Measurements from ENCODE around the gene CHST1. TPM values are rescaled to one million over a fixed set of nuclear protein-coding genes. Genes with fewer than 3 reads are reported as not detected.
A peak's percentile ranks its signal among the peaks of the same experiment; 100 is the strongest.

CHST1 gene
- total and polyA plus RNA-seq, 10 of the 15 experiments (the other 5 are each of a cell fraction or from before 2014, with no cell fraction given) = not detected

DNA sequence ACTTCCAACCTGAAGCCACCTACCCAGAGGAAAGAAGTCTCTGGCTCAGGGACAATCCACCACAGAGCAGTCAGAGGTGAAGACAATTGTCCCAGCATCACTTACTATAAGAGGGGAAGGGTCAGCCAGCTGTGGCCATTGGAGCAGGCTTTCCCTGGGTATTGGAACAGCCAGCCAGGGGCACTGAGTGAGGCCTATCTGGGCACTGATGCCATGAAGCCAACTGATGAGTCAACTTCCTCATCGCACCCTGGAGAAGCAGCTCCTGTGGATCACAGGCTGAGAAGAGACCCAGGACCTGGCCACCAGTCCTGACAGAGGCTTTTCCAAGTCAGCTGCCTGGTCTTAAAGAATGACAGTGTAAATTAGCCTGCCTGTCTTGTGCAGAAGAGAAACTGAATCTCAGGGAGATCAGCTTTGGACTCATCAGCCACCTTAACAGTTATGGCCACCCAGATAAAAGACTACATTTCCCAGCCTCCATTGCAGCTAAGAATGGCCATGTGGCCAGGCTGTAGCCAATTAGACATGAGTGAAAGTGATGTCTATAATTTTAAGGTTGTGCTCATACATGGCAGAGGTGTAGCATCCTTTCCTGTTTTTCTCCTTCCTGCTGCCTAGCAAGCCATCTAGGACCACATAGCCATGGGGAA lies 19.0 kb downstream of the CHST1 start:
- H2AFZ ChIP-seq (ENCODE audit: control insufficient read depth, low read depth, low read length) = no peak overlapping the region
- H4K20me1 ChIP-seq (ENCODE audit: control insufficient read depth, insufficient read depth) = no peaks in the 10 kb centered on the region
- FAIRE-seq (no peak), ATAC-seq (peak; percentile 91), DNase-seq (ENCODE audit: low read depth, low spot score) (peak; percentile 7)
- 53% methylated on average over 1 of the region's 1 CpG for WGBS (ENCODE audit: insufficient coverage, insufficient replicate concordance, low lambda C conversion rate, missing lambda C conversion rate)
- no peak overlapping the region for H3K4me2 ChIP-seq (ENCODE audit: control insufficient read depth, insufficient read depth)
- intact Hi-C loops (cut with micrococcal nuclease; ENCODE audit: unreplicated experiment) (no loop called here), in situ Hi-C loops (cut with MboI) (no loop called here)
- no peaks in the 10 kb centered on the region for H3K79me2 ChIP-seq (ENCODE audit: control insufficient read depth, insufficient read depth, low read length)
- no peak overlapping the region for H3K4me3 ChIP-seq
- ChIA-PET SMC1A (ENCODE audit: uncharacterized antibody, unreplicated experiment) (no interaction called here), RAD21 (ENCODE audit: unreplicated experiment) (no interaction called here), POLR2A (no interaction called here), CTCF (interaction anchor here (0.6 to 3.6 kb wide), 3 partner anchors 9 to 1153 kb away, joined by 3 to 36 read pairs (median 4); no protein-coding TSS in a partner anchor)
- H3K36me3 ChIP-seq (ENCODE audit: control insufficient read depth in 2 of 2, insufficient read depth in 2 of 2, low read length in 1 of 2) = no peaks in the 10 kb centered on the region
- no peak overlapping the region for H3K9ac ChIP-seq (ENCODE audit: control insufficient read depth, insufficient read depth, low read length)
- H3K4me1 ChIP-seq (ENCODE audit: control insufficient read depth, insufficient read depth, low read length) = no peaks in the 10 kb centered on the region
- peaks cover 0 to 4% of the 10 kb centered on the region in 2 experiments; a peak in 1 of 4 replicates for H3K27me3 ChIP-seq (replicated peaks in 1 of 2; ENCODE audit: control insufficient read depth in 2 of 2, insufficient read depth in 2 of 2, low read length in 1 of 2)
- TF ChIP-seq HCFC1 (IDR thresholded peaks at IDR 0.05; ENCODE audit: low read length) (peak; percentile 67), SIX5 (IDR thresholded peaks at IDR 0.05; ENCODE audit: low read depth, low read length, severe bottlenecking) (peak; percentile 74), NFYB (IDR thresholded peaks at IDR 0.05; ENCODE audit: insufficient read depth, low read depth, low read length) (peak; percentile 93), RAD21 (IDR thresholded peaks at IDR 0.05; ENCODE audit: insufficient read depth, low read depth, low read length) (no peak), POLR2AphosphoS5 (IDR thresholded peaks at IDR 0.05; ENCODE audit: low read length) (no peak), RBBP5 (conservative IDR thresholded peaks at IDR 0.05) (no peak), RUNX3 (IDR thresholded peaks at IDR 0.05; ENCODE audit: low read length) (no peak), JUND (IDR thresholded peaks at IDR 0.05; ENCODE audit: low read depth, low read length) (no peak), YY1 (IDR thresholded peaks at IDR 0.05; ENCODE audit: low read depth, low read length) (peak; percentile 92), EGR1 (IDR thresholded peaks at IDR 0.05; ENCODE audit: borderline replicate concordance in 1 of 2, low read depth in 2 of 2, low read length in 2 of 2) (no peak)
- TF ChIP-seq, protein P1, sequence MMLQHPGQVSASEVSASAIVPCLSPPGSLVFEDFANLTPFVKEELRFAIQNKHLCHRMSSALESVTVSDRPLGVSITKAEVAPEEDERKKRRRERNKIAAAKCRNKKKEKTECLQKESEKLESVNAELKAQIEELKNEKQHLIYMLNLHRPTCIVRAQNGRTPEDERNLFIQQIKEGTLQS (IDR thresholded peaks at IDR 0.05; ENCODE audit: borderline replicate concordance, extremely low read depth, low read depth, low read length) = peak; percentile 40; the same call in 1 of the 2 replicates
- TF ChIP-seq, protein P2, sequence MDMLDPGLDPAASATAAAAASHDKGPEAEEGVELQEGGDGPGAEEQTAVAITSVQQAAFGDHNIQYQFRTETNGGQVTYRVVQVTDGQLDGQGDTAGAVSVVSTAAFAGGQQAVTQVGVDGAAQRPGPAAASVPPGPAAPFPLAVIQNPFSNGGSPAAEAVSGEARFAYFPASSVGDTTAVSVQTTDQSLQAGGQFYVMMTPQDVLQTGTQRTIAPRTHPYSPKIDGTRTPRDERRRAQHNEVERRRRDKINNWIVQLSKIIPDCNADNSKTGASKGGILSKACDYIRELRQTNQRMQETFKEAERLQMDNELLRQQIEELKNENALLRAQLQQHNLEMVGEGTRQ (IDR thresholded peaks at IDR 0.05; ENCODE audit: borderline replicate concordance, low read depth, low read length) = peak; percentile 26; the same call in 1 of the 2 replicates
- TF ChIP-seq, protein P3, sequence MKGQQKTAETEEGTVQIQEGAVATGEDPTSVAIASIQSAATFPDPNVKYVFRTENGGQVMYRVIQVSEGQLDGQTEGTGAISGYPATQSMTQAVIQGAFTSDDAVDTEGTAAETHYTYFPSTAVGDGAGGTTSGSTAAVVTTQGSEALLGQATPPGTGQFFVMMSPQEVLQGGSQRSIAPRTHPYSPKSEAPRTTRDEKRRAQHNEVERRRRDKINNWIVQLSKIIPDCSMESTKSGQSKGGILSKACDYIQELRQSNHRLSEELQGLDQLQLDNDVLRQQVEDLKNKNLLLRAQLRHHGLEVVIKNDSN (IDR thresholded peaks at IDR 0.05; ENCODE audit: borderline replicate concordance, extremely low read length, insufficient read depth, low read depth, low read length) = peak; percentile 77
- TF ChIP-seq, protein P4, sequence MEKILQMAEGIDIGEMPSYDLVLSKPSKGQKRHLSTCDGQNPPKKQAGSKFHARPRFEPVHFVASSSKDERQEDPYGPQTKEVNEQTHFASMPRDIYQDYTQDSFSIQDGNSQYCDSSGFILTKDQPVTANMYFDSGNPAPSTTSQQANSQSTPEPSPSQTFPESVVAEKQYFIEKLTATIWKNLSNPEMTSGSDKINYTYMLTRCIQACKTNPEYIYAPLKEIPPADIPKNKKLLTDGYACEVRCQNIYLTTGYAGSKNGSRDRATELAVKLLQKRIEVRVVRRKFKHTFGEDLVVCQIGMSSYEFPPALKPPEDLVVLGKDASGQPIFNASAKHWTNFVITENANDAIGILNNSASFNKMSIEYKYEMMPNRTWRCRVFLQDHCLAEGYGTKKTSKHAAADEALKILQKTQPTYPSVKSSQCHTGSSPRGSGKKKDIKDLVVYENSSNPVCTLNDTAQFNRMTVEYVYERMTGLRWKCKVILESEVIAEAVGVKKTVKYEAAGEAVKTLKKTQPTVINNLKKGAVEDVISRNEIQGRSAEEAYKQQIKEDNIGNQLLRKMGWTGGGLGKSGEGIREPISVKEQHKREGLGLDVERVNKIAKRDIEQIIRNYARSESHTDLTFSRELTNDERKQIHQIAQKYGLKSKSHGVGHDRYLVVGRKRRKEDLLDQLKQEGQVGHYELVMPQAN (conservative IDR thresholded peaks at IDR 0.05) = no peak
- no TSS peak for BruUV-seq (replicated peaks)
- no peak overlapping the region for H3K27ac ChIP-seq (ENCODE audit: control insufficient read depth, insufficient read depth)
- no peaks in the 10 kb centered on the region for H3K9me3 ChIP-seq (replicated peaks; ENCODE audit: control insufficient read depth, insufficient read depth, low read length)
